Measurements from ENCODE around the gene VCAM1. TPM values are rescaled to one million over a fixed set of nuclear protein-coding genes. Genes with fewer than 3 reads are reported as not detected.

Gene VCAM1
- total RNA-seq, 4 donors from 2014 or later, result 8.8 to 25.3 (median 24.2) TPM

DNA sequence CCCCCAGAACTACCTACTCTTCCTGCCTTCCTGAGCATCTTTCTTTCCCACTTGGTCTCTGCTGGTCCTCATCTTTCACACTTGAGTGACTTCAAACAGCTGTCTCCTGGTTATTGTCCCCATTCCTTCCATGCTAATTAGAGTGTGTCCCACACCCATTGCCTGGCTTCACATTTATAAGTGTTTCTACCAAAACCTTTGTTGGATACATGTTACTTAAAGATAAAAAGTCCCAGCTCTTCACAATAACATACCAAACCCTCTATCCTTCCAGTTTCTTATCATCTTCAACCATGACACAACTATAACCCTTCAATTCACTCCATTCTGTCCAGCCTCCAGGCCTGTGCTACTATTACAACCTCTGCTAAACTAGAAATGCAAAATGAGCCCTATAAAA is 41.0 kb downstream of the VCAM1 start:
- TF ChIP-seq, protein P1, sequence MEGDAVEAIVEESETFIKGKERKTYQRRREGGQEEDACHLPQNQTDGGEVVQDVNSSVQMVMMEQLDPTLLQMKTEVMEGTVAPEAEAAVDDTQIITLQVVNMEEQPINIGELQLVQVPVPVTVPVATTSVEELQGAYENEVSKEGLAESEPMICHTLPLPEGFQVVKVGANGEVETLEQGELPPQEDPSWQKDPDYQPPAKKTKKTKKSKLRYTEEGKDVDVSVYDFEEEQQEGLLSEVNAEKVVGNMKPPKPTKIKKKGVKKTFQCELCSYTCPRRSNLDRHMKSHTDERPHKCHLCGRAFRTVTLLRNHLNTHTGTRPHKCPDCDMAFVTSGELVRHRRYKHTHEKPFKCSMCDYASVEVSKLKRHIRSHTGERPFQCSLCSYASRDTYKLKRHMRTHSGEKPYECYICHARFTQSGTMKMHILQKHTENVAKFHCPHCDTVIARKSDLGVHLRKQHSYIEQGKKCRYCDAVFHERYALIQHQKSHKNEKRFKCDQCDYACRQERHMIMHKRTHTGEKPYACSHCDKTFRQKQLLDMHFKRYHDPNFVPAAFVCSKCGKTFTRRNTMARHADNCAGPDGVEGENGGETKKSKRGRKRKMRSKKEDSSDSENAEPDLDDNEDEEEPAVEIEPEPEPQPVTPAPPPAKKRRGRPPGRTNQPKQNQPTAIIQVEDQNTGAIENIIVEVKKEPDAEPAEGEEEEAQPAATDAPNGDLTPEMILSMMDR (IDR thresholded peaks at IDR 0.05; ENCODE audit: low read depth), result no peak

DNA sequence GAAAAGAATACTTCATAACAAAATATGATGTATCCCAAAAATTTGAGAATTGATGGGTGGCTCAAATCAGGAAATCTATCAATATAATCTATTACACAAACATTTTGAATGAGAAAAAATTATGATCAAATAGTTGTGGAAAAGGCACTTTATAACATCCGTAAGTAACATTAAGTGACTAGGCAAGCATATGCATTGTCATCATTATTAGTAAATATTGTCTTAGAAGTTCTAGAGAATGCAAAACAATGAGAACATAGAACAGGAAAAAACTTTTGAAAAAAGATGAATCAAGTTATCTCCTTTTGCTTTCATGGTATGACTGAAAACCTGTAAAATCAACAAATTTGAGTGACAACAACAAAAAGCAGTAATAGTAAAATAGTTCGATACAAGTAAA is 42.9 kb downstream of the VCAM1 start:
- TF ChIP-seq, protein P1 (IDR thresholded peaks at IDR 0.05; ENCODE audit: low read depth), result no peak

DNA sequence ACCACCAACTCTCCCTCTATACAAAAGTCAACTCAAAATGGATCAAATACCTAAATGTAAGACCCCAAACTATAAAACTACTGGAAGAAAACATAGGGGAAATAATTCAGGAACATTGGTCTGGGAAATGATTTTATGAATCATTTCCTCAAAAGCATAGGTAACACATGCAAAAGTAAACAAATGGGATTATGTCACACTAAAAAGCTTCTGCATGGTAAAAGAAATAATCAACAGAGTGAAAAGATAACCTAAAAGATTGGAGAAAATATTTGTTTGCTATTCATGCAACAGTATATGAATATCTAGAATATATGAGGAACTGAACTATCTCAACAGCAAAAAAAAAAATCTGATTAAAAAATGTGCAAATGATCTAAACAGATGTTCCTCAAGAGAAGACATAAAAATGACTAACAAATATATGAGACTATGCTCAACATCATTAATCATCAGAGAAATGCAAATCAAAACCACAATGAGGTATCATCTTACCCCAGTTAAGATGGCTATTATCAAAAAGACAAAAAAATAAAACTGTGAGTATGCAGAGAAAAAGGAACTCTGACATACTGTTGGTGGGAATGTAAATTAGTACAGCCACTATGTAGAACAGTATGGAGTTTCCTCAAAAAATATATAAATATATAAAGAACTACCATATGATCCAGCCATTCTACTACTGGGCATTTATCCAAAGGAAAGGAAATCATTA is 47.8 kb downstream of the VCAM1 start:
- TF ChIP-seq, protein P1 (IDR thresholded peaks at IDR 0.05; ENCODE audit: low read depth), result no peak

DNA sequence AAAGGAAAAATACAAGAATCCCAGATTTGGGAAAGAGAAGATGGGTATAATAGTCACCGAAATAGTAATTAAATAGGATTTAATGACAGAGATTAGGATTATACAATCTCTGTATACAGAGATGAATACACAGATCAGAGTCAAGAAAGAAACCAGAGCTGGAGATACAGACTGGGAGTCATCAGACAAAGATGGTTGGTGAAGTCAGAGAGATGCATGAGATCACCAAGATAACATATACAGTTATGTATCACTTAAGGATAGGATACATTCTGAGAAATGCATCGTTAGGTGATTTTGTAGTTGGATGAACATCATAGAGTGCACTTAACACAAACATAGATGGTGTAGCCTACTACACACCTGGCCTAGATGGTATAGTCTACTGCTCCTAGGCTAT is 49.8 kb downstream of the VCAM1 start:
- TF ChIP-seq, protein P1 (IDR thresholded peaks at IDR 0.05; ENCODE audit: low read depth), result no peak

DNA sequence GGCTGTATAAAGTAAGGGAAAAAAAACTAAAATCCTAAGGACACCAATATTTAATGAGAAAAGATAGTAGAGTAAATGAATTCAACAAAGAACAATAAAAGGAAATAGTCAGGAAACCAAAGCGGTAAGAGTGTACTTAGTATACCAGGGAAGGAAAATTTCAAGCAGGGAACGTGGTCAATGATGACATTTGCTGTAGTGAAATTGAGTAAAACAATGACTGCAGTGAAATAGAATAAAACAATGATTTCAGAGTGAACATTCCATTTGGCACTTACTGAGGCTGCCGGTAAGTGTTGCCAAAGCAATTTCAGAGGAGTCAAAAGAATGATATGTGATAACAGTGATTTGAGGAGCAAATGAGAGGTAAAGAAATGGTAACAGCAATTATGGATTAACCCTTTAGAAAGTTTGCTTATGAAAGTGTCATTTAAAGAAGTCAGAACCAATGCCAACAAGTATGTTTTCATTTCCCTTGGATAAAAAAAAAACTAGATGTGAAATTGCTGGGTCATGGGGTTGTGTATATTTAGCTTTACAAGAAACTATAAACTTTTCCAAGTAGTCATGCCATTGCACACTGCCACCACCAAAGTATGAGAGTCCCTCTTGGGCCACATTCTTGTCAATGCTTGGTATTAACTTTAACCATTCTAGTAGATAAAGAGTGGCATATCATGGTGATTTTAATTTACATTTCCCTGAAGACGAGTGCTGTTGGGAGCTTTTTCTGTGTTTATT is 50.5 kb downstream of the VCAM1 start:
- TF ChIP-seq, protein P1 (IDR thresholded peaks at IDR 0.05; ENCODE audit: low read depth), result no peak

DNA sequence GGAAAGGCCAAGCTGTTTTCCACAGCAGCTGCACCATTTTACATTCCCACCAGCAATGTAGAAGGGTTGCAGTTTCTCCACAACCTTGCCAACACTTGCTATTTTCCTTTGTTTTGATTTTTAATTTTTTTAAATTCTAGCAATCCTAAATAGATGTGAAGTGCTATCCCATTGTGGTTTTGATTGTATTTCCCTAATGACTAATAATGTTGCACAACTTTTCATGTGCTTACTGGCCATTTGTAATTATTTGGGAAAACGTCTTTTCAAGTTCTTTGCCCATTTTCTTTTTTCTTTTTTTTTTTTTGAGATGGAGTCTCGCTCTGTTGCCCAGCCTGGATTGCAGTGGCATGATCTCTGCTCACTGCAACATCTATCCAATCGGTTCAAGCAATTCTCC is 53.9 kb downstream of the VCAM1 start:
- TF ChIP-seq, protein P1 (IDR thresholded peaks at IDR 0.05; ENCODE audit: low read depth), result no peak

DNA sequence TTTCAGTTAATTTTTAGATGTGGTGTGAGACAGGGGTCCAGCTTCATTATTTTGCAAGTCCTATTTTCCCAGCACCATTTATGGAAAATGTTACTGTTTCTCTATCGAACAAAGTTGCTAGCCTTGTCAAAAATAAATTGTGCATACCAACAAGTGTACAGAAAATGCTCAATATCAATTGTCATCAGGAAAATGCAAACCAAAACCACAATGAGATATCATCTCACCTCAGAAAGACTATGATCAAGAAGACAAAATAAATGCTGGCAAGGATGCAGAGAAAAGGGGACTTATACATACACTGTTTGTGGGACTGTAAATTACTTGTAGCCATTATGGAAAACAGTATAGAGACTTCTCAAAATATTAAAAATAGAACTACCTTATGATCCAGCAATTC is 54.8 kb downstream of the VCAM1 start:
- TF ChIP-seq, protein P1 (IDR thresholded peaks at IDR 0.05; ENCODE audit: low read depth), result no peak
